ENCODE data around the gene DMD. TPM values are rescaled to one million over a fixed set of nuclear protein-coding genes. Genes with fewer than 3 reads are reported as not detected.
"Not testable (repeated sequence)": the region's sequence is repeated elsewhere in the genome, so short reads cannot be mapped to it uniquely, and the experiment has no call there.

The DMD gene
- total RNA-seq, 1 donor from 2014 or later, result 9.7 TPM

GRCh38 chrX:32745323-32745722, 466.0 kb downstream of the DMD start:
- H3K4me3 Mint-ChIP-seq, result no peak overlapping the region
- H3K9me3 Mint-ChIP-seq, result no peaks in the 10 kb centered on the region
- no peaks in the 10 kb centered on the region for H3K36me3 Mint-ChIP-seq (ENCODE audit: low read depth)
- DNase-seq (ENCODE audit: low read depth, low spot score), result no peak
- no peaks in the 10 kb centered on the region for H3K27me3 Mint-ChIP-seq (ENCODE audit: low read depth)
- no peak for TF ChIP-seq CTCF (conservative IDR thresholded peaks at IDR 0.05)
- no peak overlapping the region for H3K27ac Mint-ChIP-seq (ENCODE audit: unreplicated experiment)
- no peaks in the 10 kb centered on the region for H3K4me1 Mint-ChIP-seq

- no peaks in the 10 kb centered on the region for H3K9me3 Mint-ChIP-seq
Measured at GRCh38 chrX:32744921-32745320, 466.4 kb downstream of the DMD start.

GRCh38 chrX:32741910-32742309, 469.4 kb downstream of the DMD start:
- no peak for TF ChIP-seq CTCF (conservative IDR thresholded peaks at IDR 0.05)
- H3K36me3 Mint-ChIP-seq (ENCODE audit: low read depth), result no peaks in the 10 kb centered on the region
- DNase-seq (ENCODE audit: low read depth, low spot score), result no peak
- no peaks in the 10 kb centered on the region for H3K9me3 Mint-ChIP-seq
- H3K27ac Mint-ChIP-seq (ENCODE audit: unreplicated experiment), result no peak overlapping the region
- H3K27me3 Mint-ChIP-seq (ENCODE audit: low read depth), result no peaks in the 10 kb centered on the region
- H3K4me1 Mint-ChIP-seq, result no peaks in the 10 kb centered on the region
- no peak overlapping the region for H3K4me3 Mint-ChIP-seq

More at GRCh38 chrX:32744921-32745320, 466.4 kb downstream of the DMD start:
- Mint-ChIP-seq H3K27me3 (ENCODE audit: low read depth) (no peaks in the 10 kb centered on the region), H3K4me3 (no peak overlapping the region), H3K36me3 (ENCODE audit: low read depth) (no peaks in the 10 kb centered on the region), H3K27ac (ENCODE audit: unreplicated experiment) (no peak overlapping the region), H3K4me1 (no peaks in the 10 kb centered on the region)
- no peak for DNase-seq (ENCODE audit: low read depth, low spot score)
- no peak for TF ChIP-seq CTCF (conservative IDR thresholded peaks at IDR 0.05)

- TF ChIP-seq CTCF (conservative IDR thresholded peaks at IDR 0.05), result no peak
Measured at GRCh38 chrX:32708542-32708941, 502.8 kb downstream of the DMD start.

GRCh38 chrX:32705385-32705784, 506.0 kb downstream of the DMD start:
- H3K4me1 Mint-ChIP-seq; H3K36me3 Mint-ChIP-seq (ENCODE audit: low read depth); H3K4me3 Mint-ChIP-seq; H3K27me3 Mint-ChIP-seq (ENCODE audit: low read depth); H3K27ac Mint-ChIP-seq (ENCODE audit: unreplicated experiment); DNase-seq (ENCODE audit: low read depth, low spot score); H3K9me3 Mint-ChIP-seq: not testable (repeated sequence)

More at GRCh38 chrX:32708542-32708941, 502.8 kb downstream of the DMD start:
- H3K36me3 Mint-ChIP-seq (ENCODE audit: low read depth), result no peaks in the 10 kb centered on the region
- H3K27me3 Mint-ChIP-seq (ENCODE audit: low read depth), result no peaks in the 10 kb centered on the region
- DNase-seq (ENCODE audit: low read depth, low spot score), result no peak
- H3K4me1 Mint-ChIP-seq, result no peaks in the 10 kb centered on the region
- H3K27ac Mint-ChIP-seq (ENCODE audit: unreplicated experiment), result no peak overlapping the region
- no peaks in the 10 kb centered on the region for H3K9me3 Mint-ChIP-seq
- H3K4me3 Mint-ChIP-seq, result no peak overlapping the region

- Mint-ChIP-seq H3K27me3 (ENCODE audit: low read depth) (no peaks in the 10 kb centered on the region), H3K4me1 (no peaks in the 10 kb centered on the region), H3K9me3 (no peaks in the 10 kb centered on the region), H3K4me3 (no peak overlapping the region), H3K36me3 (ENCODE audit: low read depth) (no peaks in the 10 kb centered on the region), H3K27ac (ENCODE audit: unreplicated experiment) (no peak overlapping the region)
- peak; percentile 37 for TF ChIP-seq CTCF (conservative IDR thresholded peaks at IDR 0.05)
- DNase-seq (ENCODE audit: low read depth, low spot score), result no peak
Measured at GRCh38 chrX:32687379-32687778, 524.0 kb downstream of the DMD start.
